GM23338 (cell line): ENCODE data around the gene RPEL1. TPM values are rescaled to one million over a fixed set of nuclear protein-coding genes. Genes with fewer than 3 reads are reported as not detected.
A peak's percentile ranks its signal among the peaks of the same experiment; 100 is the strongest.

Experiments
- ATAC-seq: fragments of 200-7000 bp; cut with Tn5 transposase; 3 replicates; pipeline ENCODE4 v1.9.1; 2020
- DNase-seq: peaks from one replicate; pipeline ENCODE4 v3.0.0-alpha.2; 2015; ENCODE audit warnings: low spot score
- H2AFZ ChIP-seq: fragments of 200-600 bp; sonication (generic); 2 replicates; pipeline ENCODE4 v1.8.0; 2016; ENCODE audit warnings: antibody characterized with exemption, mild to moderate bottlenecking, moderate library complexity
- H3F3A ChIP-seq: fragments of 200-600 bp; sonication (generic); replicated peaks from 2 replicates; pipeline ENCODE4 v1.8.0; 2017; ENCODE audit warnings: antibody characterized with exemption, mixed run types, low read depth
- H3K27ac ChIP-seq: fragments of 200-600 bp; sonication (generic); 2 replicates; pipeline ENCODE4 v1.6.1; 2016; ENCODE audit warnings: low read depth
- H3K27me3 ChIP-seq: fragments of 200-600 bp; sonication (generic); 2 replicates; pipeline ENCODE4 v1.8.0; 2016; ENCODE audit warnings: mild to moderate bottlenecking, mixed run types, moderate library complexity; ENCODE audit not compliant: insufficient read depth
- H3K36me3 ChIP-seq: fragments of 200-600 bp; sonication (generic); 2 replicates; pipeline ENCODE4 v1.8.0; 2016; ENCODE audit warnings: mild to moderate bottlenecking; ENCODE audit not compliant: insufficient read depth
- H3K4me1 ChIP-seq: fragments of 200-600 bp; sonication (generic); 2 replicates; pipeline ENCODE4 v1.8.0; 2016; ENCODE audit warnings: mild to moderate bottlenecking, moderate library complexity; ENCODE audit not compliant: insufficient read depth
- H3K4me2 ChIP-seq: fragments of 200-600 bp; sonication (generic); 2 replicates; pipeline ENCODE4 v1.7.1; 2017; ENCODE audit warnings: mixed run types
- H3K4me3 ChIP-seq: fragments of 200-600 bp; sonication (generic); 2 replicates; pipeline ENCODE4 v1.6.1; 2016; ENCODE audit warnings: mixed run types
- H3K79me2 ChIP-seq: fragments of 200-600 bp; sonication (generic); replicated peaks from 2 replicates; pipeline ENCODE4 v1.8.0; 2017; ENCODE audit warnings: mild to moderate bottlenecking; ENCODE audit not compliant: insufficient read depth
- H3K9me2 ChIP-seq: fragments of 200-600 bp; sonication (generic); 2 replicates; pipeline ENCODE4 v1.8.0; 2017; ENCODE audit not compliant: insufficient read depth
- H4K20me1 ChIP-seq: fragments of 200-600 bp; sonication (generic); replicated peaks from 2 replicates; pipeline ENCODE4 v1.8.0; 2017; ENCODE audit warnings: mild to moderate bottlenecking; ENCODE audit not compliant: insufficient read depth
- H3K27ac Mint-ChIP-seq: 2 replicates; pipeline ENCODE4 v1.8.0; 2020; ENCODE audit warnings: inconsistent platforms, mild to moderate bottlenecking, moderate library complexity, mixed read lengths
- H3K27me3 Mint-ChIP-seq: 3 replicates; pipeline ENCODE4 v1.8.0; 2022; ENCODE audit warnings: low read depth, mild to moderate bottlenecking, moderate library complexity, mixed read lengths, inconsistent platforms; ENCODE audit not compliant: insufficient read depth, poor library complexity
- H3K36me3 Mint-ChIP-seq: 3 replicates; pipeline ENCODE4 v1.8.0; 2021; ENCODE audit warnings: low read depth, mild to moderate bottlenecking, inconsistent platforms, moderate library complexity, mixed read lengths
- H3K4me1 Mint-ChIP-seq: 3 replicates; pipeline ENCODE4 v1.8.0; 2020; ENCODE audit warnings: mild to moderate bottlenecking, inconsistent platforms, mixed read lengths
- H3K4me3 Mint-ChIP-seq: 3 replicates; pipeline ENCODE4 v1.8.0; 2021; ENCODE audit warnings: moderate library complexity, mild to moderate bottlenecking, inconsistent platforms, mixed read lengths
- H3K9me3 Mint-ChIP-seq: 3 replicates; pipeline ENCODE4 v1.8.0; 2020; ENCODE audit warnings: moderate library complexity, mild to moderate bottlenecking, inconsistent platforms, mixed read lengths
- CREB1 ChIP-seq: fragments of 250-450 bp; sonication (Bioruptor Pico); IDR thresholded peaks from 2 replicates; pipeline ENCODE4 v1.5.0; 2020; ENCODE audit warnings: low read depth, mild to moderate bottlenecking, moderate library complexity
- EZH2 ChIP-seq: fragments of 200-600 bp; sonication (generic); IDR thresholded peaks from one replicate; pipeline ENCODE4 v1.8.0; 2017; ENCODE audit warnings: antibody characterized with exemption, mild to moderate bottlenecking, low read depth; ENCODE audit not compliant: unreplicated experiment
- EZH2phosphoT487 ChIP-seq: fragments of 200-600 bp; sonication (generic); IDR thresholded peaks from one replicate; pipeline ENCODE4 v1.8.1; 2018; ENCODE audit warnings: antibody characterized with exemption; ENCODE audit not compliant: unreplicated experiment
- NANOG ChIP-seq: IDR thresholded peaks from 2 replicates; pipeline ENCODE4 v1.6.1; 2016; ENCODE audit warnings: antibody characterized with exemption, borderline replicate concordance
- POLR2AphosphoS5 ChIP-seq: IDR thresholded peaks from 2 replicates; pipeline ENCODE4 v1.6.1; 2016; ENCODE audit warnings: antibody characterized with exemption, low read depth
- STAT1 ChIP-seq: IDR thresholded peaks from one replicate; pipeline ENCODE4 v1.6.1; 2016; ENCODE audit warnings: antibody characterized with exemption; ENCODE audit not compliant: unreplicated experiment
- ZNF114 ChIP-seq: fragments of 250-450 bp; sonication (Bioruptor Pico); IDR thresholded peaks from 2 replicates; pipeline ENCODE4 v1.5.0; 2020; ENCODE audit warnings: mild to moderate bottlenecking, moderate library complexity
- polyA plus RNA-seq: library from polyadenylated mRNA; unstranded; fragments of >200 nt; fragmentation: Nextera tagmentation; extraction: Ambion mirVana; gene quantifications from 2 replicates; pipeline ENCODE4 v1.2.1, GENCODE V29; 2016
- total RNA-seq: library from RNA; depleted of rRNA; stranded (reverse); fragments of >200 nt; shearing (Covaris generic); gene quantifications from 2 replicates; pipeline ENCODE4 v1.2.3, GENCODE V29; 2014
- TF ChIP-seq, protein P1 (sequence below): IDR thresholded peaks from one replicate; pipeline ENCODE4 v1.6.1; 2018; ENCODE audit warnings: antibody characterized with exemption; ENCODE audit not compliant: unreplicated experiment
- TF ChIP-seq, protein P2 (sequence below): fragments of 250-450 bp; sonication (Bioruptor Pico); IDR thresholded peaks from 2 replicates; pipeline ENCODE4 v1.5.0; 2020; ENCODE audit warnings: mild to moderate bottlenecking, moderate library complexity
- TF ChIP-seq, protein P3 (sequence below), 2 experiments: fragments of 200-600 bp in 1 of 2; sonication (generic) in 1 of 2; conservative IDR thresholded peaks; 2 replicates each; pipeline versions ENCODE4 v1.5.1 to v1.6.1; 2016 to 2017; ENCODE audit warnings: antibody characterized with exemption in 2 of 2, low read depth in 2 of 2, mild to moderate bottlenecking in 2 of 2, moderate library complexity in 1 of 2

The RPEL1 gene
- total and polyA plus RNA-seq, 2 experiments from 2014 or later, result not detected

DNA sequence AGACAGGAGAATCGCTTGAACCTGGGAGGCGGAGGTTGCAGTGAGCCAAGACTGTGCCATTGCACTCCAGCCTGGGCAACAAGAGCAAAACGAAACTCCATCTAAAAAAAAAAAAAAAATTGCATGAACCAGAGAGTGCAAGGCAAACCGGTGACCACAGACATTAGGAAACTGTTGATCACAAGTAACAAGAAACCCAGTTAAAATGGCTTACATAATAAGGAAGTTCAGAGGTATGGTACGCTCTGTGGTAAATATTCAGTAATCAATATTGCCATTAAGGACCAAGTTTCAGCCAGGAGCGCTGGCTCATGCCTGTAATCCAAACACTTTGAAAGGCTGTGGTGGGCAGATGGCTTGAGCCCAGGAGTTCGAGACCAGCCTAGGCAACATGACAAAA, 43.4 kb upstream of the RPEL1 start:
- H3K27ac Mint-ChIP-seq, result no peak overlapping the region
- peak overlapping the region; percentile 53; the same call in 1 of the 2 replicates for H2AFZ ChIP-seq
- no peaks in the 10 kb centered on the region for H3K9me2 ChIP-seq
- H4K20me1 ChIP-seq, result no peaks in the 10 kb centered on the region
- H3K4me2 ChIP-seq, result no peak overlapping the region
- H3K36me3 ChIP-seq, result no peaks in the 10 kb centered on the region
- ATAC-seq, result no peak
- peaks cover 7% of the 10 kb centered on the region for H3K27me3 Mint-ChIP-seq
- TF ChIP-seq, protein P1, sequence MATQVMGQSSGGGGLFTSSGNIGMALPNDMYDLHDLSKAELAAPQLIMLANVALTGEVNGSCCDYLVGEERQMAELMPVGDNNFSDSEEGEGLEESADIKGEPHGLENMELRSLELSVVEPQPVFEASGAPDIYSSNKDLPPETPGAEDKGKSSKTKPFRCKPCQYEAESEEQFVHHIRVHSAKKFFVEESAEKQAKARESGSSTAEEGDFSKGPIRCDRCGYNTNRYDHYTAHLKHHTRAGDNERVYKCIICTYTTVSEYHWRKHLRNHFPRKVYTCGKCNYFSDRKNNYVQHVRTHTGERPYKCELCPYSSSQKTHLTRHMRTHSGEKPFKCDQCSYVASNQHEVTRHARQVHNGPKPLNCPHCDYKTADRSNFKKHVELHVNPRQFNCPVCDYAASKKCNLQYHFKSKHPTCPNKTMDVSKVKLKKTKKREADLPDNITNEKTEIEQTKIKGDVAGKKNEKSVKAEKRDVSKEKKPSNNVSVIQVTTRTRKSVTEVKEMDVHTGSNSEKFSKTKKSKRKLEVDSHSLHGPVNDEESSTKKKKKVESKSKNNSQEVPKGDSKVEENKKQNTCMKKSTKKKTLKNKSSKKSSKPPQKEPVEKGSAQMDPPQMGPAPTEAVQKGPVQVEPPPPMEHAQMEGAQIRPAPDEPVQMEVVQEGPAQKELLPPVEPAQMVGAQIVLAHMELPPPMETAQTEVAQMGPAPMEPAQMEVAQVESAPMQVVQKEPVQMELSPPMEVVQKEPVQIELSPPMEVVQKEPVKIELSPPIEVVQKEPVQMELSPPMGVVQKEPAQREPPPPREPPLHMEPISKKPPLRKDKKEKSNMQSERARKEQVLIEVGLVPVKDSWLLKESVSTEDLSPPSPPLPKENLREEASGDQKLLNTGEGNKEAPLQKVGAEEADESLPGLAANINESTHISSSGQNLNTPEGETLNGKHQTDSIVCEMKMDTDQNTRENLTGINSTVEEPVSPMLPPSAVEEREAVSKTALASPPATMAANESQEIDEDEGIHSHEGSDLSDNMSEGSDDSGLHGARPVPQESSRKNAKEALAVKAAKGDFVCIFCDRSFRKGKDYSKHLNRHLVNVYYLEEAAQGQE, result no peak
- TF ChIP-seq STAT1 (no peak), EZH2 (no peak), NANOG (no peak), POLR2AphosphoS5 (no peak), CREB1 (CRISPR knock-in tag) (no peak), ZNF114 (CRISPR knock-in tag) (no peak), EZH2phosphoT487 (no peak)
- TF ChIP-seq, protein P2, sequence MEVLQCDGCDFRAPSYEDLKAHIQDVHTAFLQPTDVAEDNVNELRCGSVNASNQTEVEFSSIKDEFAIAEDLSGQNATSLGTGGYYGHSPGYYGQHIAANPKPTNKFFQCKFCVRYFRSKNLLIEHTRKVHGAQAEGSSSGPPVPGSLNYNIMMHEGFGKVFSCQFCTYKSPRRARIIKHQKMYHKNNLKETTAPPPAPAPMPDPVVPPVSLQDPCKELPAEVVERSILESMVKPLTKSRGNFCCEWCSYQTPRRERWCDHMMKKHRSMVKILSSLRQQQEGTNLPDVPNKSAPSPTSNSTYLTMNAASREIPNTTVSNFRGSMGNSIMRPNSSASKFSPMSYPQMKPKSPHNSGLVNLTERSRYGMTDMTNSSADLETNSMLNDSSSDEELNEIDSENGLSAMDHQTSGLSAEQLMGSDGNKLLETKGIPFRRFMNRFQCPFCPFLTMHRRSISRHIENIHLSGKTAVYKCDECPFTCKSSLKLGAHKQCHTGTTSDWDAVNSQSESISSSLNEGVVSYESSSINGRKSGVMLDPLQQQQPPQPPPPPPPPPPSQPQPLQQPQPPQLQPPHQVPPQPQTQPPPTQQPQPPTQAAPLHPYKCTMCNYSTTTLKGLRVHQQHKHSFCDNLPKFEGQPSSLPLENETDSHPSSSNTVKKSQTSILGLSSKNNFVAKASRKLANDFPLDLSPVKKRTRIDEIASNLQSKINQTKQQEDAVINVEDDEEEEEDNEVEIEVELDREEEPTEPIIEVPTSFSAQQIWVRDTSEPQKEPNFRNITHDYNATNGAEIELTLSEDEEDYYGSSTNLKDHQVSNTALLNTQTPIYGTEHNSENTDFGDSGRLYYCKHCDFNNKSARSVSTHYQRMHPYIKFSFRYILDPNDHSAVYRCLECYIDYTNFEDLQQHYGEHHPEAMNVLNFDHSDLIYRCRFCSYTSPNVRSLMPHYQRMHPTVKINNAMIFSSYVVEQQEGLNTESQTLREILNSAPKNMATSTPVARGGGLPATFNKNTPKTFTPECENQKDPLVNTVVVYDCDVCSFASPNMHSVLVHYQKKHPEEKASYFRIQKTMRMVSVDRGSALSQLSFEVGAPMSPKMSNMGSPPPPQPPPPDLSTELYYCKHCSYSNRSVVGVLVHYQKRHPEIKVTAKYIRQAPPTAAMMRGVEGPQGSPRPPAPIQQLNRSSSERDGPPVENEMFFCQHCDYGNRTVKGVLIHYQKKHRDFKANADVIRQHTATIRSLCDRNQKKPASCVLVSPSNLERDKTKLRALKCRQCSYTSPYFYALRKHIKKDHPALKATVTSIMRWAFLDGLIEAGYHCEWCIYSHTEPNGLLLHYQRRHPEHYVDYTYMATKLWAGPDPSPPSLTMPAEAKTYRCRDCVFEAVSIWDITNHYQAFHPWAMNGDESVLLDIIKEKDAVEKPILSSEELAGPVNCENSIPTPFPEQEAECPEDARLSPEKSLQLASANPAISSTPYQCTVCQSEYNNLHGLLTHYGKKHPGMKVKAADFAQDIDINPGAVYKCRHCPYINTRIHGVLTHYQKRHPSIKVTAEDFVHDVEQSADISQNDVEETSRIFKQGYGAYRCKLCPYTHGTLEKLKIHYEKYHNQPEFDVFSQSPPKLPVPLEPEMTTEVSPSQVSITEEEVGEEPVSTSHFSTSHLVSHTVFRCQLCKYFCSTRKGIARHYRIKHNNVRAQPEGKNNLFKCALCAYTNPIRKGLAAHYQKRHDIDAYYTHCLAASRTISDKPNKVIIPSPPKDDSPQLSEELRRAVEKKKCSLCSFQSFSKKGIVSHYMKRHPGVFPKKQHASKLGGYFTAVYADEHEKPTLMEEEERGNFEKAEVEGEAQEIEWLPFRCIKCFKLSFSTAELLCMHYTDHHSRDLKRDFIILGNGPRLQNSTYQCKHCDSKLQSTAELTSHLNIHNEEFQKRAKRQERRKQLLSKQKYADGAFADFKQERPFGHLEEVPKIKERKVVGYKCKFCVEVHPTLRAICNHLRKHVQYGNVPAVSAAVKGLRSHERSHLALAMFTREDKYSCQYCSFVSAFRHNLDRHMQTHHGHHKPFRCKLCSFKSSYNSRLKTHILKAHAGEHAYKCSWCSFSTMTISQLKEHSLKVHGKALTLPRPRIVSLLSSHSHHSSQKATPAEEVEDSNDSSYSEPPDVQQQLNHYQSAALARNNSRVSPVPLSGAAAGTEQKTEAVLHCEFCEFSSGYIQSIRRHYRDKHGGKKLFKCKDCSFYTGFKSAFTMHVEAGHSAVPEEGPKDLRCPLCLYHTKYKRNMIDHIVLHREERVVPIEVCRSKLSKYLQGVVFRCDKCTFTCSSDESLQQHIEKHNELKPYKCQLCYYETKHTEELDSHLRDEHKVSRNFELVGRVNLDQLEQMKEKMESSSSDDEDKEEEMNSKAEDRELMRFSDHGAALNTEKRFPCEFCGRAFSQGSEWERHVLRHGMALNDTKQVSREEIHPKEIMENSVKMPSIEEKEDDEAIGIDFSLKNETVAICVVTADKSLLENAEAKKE, result no peak
- TF ChIP-seq, protein P3, sequence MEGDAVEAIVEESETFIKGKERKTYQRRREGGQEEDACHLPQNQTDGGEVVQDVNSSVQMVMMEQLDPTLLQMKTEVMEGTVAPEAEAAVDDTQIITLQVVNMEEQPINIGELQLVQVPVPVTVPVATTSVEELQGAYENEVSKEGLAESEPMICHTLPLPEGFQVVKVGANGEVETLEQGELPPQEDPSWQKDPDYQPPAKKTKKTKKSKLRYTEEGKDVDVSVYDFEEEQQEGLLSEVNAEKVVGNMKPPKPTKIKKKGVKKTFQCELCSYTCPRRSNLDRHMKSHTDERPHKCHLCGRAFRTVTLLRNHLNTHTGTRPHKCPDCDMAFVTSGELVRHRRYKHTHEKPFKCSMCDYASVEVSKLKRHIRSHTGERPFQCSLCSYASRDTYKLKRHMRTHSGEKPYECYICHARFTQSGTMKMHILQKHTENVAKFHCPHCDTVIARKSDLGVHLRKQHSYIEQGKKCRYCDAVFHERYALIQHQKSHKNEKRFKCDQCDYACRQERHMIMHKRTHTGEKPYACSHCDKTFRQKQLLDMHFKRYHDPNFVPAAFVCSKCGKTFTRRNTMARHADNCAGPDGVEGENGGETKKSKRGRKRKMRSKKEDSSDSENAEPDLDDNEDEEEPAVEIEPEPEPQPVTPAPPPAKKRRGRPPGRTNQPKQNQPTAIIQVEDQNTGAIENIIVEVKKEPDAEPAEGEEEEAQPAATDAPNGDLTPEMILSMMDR (conservative IDR thresholded peaks at IDR 0.05; ENCODE audit: low read depth in 2 of 2), result no peak
- no peaks in the 10 kb centered on the region for H3F3A ChIP-seq
- H3K79me2 ChIP-seq, result no peaks in the 10 kb centered on the region
- no peak overlapping the region for H3K4me3 Mint-ChIP-seq
- H3K4me1 ChIP-seq, result peaks cover 33% of the 10 kb centered on the region
- H3K4me1 Mint-ChIP-seq, result peaks cover 47% of the 10 kb centered on the region
- H3K4me3 ChIP-seq, result no peak overlapping the region
- H3K36me3 Mint-ChIP-seq, result peaks cover 20% of the 10 kb centered on the region
- no peak for DNase-seq
- peaks cover 19% of the 10 kb centered on the region for H3K9me3 Mint-ChIP-seq
- no peak overlapping the region for H3K27ac ChIP-seq
- H3K27me3 ChIP-seq, result no peaks in the 10 kb centered on the region
